Hepatocyte (in vitro differentiated cells): ENCODE measurements around the gene KRTAP3-1. TPM values are rescaled to one million over a fixed set of nuclear protein-coding genes. Genes with fewer than 3 reads are reported as not detected.
"Not testable (repeated sequence)": the region's sequence is repeated elsewhere in the genome, so short reads cannot be mapped to it uniquely, and the experiment has no call there.

ENCODE experiments used
- DNase-seq: peaks from one replicate; pipeline ENCODE4 v3.0.0-alpha.2; 2016; ENCODE audit warnings: low spot score
- H2AFZ ChIP-seq: fragments of 200-600 bp; sonication (generic); 2 replicates; pipeline ENCODE4 v1.6.0; 2016; ENCODE audit warnings: antibody characterized with exemption, mild to moderate bottlenecking
- H3K27ac ChIP-seq: fragments of 200-600 bp; sonication (generic); 2 replicates; pipeline ENCODE4 v1.5.1; 2016; ENCODE audit warnings: mild to moderate bottlenecking
- H3K27me3 ChIP-seq: fragments of 200-600 bp; sonication (generic); 2 replicates; pipeline ENCODE4 v1.6.1; 2016
- H3K36me3 ChIP-seq: fragments of 200-600 bp; sonication (generic); replicated peaks from 2 replicates; pipeline ENCODE4 v1.5.1; 2016; ENCODE audit warnings: low read depth; ENCODE audit not compliant: insufficient read depth
- H3K4me1 ChIP-seq: fragments of 200-600 bp; sonication (generic); 2 replicates; pipeline ENCODE4 v1.5.1; 2016; ENCODE audit warnings: mild to moderate bottlenecking, moderate library complexity; ENCODE audit not compliant: insufficient read depth
- H3K4me2 ChIP-seq: fragments of 200-600 bp; sonication (generic); 2 replicates; pipeline ENCODE4 v1.6.0; 2016
- H3K4me3 ChIP-seq: fragments of 200-600 bp; sonication (generic); 2 replicates; pipeline ENCODE4 v1.5.1; 2016; ENCODE audit warnings: mild to moderate bottlenecking
- H3K79me2 ChIP-seq: fragments of 200-600 bp; sonication (generic); 2 replicates; pipeline ENCODE4 v1.6.0; 2017; ENCODE audit warnings: mild to moderate bottlenecking
- H3K9me2 ChIP-seq: fragments of 200-600 bp; sonication (generic); replicated peaks from 2 replicates; pipeline ENCODE4 v1.6.0; 2017; ENCODE audit warnings: mild to moderate bottlenecking; ENCODE audit not compliant: insufficient read depth
- H3K9me3 ChIP-seq: fragments of 200-600 bp; sonication (generic); 2 replicates; pipeline ENCODE4 v1.5.1; 2016; ENCODE audit warnings: low read depth, mild to moderate bottlenecking
- H4K20me1 ChIP-seq: fragments of 200-600 bp; sonication (generic); 2 replicates; pipeline ENCODE4 v1.6.0; 2016; ENCODE audit warnings: mild to moderate bottlenecking; ENCODE audit not compliant: insufficient read depth, poor library complexity, severe bottlenecking
- EZH2 ChIP-seq: fragments of 200-600 bp; sonication (generic); IDR thresholded peaks from 2 replicates; pipeline ENCODE4 v1.6.1; 2016; ENCODE audit warnings: antibody characterized with exemption, mild to moderate bottlenecking, borderline replicate concordance
- EZH2phosphoT487 ChIP-seq: fragments of 200-600 bp; sonication (generic); IDR thresholded peaks from one replicate; pipeline ENCODE4 v1.6.1; 2018; ENCODE audit warnings: antibody characterized with exemption, mild to moderate bottlenecking, low read depth, moderate library complexity; ENCODE audit not compliant: unreplicated experiment, severe bottlenecking
- WGBS: methylation state at CpG from one replicate; pipeline ENCODE4 v1.1.6; 2016; ENCODE audit warnings: low lambda C conversion rate; ENCODE audit errors: missing lambda C conversion rate; 5-methylcytosine and 5-hydroxymethylcytosine counted together
- polyA plus RNA-seq: library from polyadenylated mRNA; unstranded; fragments of >200 nt; fragmentation: Nextera tagmentation; extraction: Ambion mirVana; gene quantifications from 2 replicates; pipeline ENCODE4 v1.2.1, GENCODE V29; 2016
- total RNA-seq: library from RNA; depleted of rRNA; stranded (reverse); fragments of >200 nt; gene quantifications from 2 replicates; pipeline ENCODE4 v1.2.3, GENCODE V29; 2014
- TF ChIP-seq, protein P1 (sequence below): fragments of 200-600 bp; sonication (generic); IDR thresholded peaks from 2 replicates; pipeline ENCODE4 v1.5.1; 2016; ENCODE audit warnings: antibody characterized with exemption, mild to moderate bottlenecking; ENCODE audit not compliant: poor library complexity

KRTAP3-1 gene
- not detected in 2 replicates for total RNA-seq
- polyA plus RNA-seq = 2.7 and 3.4 TPM in 2 replicates

- Histone ChIP-seq H3K79me2 (no peaks in the 10 kb centered on the region), H3K4me2 (no peak within 1 kb of the TSS), H3K9me2 (no peaks in the 10 kb centered on the region), H3K9me3 (no peaks in the 10 kb centered on the region), H3K27me3 (no peaks in the 10 kb centered on the region), H3K27ac (no peak within 1 kb of the TSS), H4K20me1 (no peaks in the 10 kb centered on the region), H3K4me1 (peaks cover 6% of the 10 kb centered on the region), H3K4me3 (no peak within 1 kb of the TSS), H2AFZ (no peak within 1 kb of the TSS), H3K36me3 (no peaks in the 10 kb centered on the region)
- no peak for TF ChIP-seq EZH2
- no peak for TF ChIP-seq EZH2phosphoT487
- TF ChIP-seq, protein P1, sequence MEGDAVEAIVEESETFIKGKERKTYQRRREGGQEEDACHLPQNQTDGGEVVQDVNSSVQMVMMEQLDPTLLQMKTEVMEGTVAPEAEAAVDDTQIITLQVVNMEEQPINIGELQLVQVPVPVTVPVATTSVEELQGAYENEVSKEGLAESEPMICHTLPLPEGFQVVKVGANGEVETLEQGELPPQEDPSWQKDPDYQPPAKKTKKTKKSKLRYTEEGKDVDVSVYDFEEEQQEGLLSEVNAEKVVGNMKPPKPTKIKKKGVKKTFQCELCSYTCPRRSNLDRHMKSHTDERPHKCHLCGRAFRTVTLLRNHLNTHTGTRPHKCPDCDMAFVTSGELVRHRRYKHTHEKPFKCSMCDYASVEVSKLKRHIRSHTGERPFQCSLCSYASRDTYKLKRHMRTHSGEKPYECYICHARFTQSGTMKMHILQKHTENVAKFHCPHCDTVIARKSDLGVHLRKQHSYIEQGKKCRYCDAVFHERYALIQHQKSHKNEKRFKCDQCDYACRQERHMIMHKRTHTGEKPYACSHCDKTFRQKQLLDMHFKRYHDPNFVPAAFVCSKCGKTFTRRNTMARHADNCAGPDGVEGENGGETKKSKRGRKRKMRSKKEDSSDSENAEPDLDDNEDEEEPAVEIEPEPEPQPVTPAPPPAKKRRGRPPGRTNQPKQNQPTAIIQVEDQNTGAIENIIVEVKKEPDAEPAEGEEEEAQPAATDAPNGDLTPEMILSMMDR = no peak
- WGBS = 79% methylated on average over 8 of the region's 8 CpGs
- DNase-seq = no peak
Measured at GRCh38 chr17:41008811-41009210, at the start of gene KRTAP3-1. Gene KRTAP3-1, minus strand, starts transcription at chr17:41009128. Its CDS starts 54 bp downstream, at chr17:41009074.

GRCh38 chr17:41057547-41057946 lies 48.6 kb upstream of the KRTAP3-1 start:
- Histone ChIP-seq H3K4me1 (no peaks in the 10 kb centered on the region), H3K27me3 (no peaks in the 10 kb centered on the region), H4K20me1 (no peaks in the 10 kb centered on the region), H3K4me2 (no peak overlapping the region), H3K79me2 (no peaks in the 10 kb centered on the region), H3K4me3 (no peak overlapping the region), H2AFZ (no peak overlapping the region), H3K9me3 (no peaks in the 10 kb centered on the region), H3K36me3 (no peaks in the 10 kb centered on the region), H3K27ac (no peak overlapping the region), H3K9me2 (no peaks in the 10 kb centered on the region)
- DNase-seq = no peak
- WGBS = 100% methylated on average over 1 of the region's 1 CpG
- TF ChIP-seq, protein P1 = no peak
- TF ChIP-seq EZH2 (no peak), EZH2phosphoT487 (no peak)

DNA sequence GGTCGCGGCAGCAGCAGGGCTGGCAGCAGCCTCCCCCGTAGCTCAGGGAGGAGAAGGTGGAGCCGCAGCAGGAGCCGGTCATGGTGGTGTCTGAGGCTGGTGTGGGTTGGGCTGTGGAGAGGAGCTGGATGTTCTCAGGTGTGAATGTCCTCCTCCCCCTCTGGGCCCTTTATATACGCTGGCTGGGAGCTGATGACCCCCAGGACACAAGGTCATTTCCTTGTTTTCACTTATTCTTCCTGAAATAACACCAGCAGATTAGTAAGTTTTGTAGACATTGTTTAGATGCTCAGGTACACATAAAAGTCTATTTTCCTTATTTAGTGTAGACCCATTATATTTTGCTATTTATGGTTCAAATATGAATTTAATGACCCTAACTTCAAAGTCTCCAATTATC lies 46.2 kb upstream of the KRTAP3-1 start, which contains the start of gene KRTAP2-2:
Gene KRTAP2-2 (minus strand): TSS at position 101 of the 400 bp plus-strand sequence. CDS start 19 bp downstream, at position 82.
- H4K20me1 ChIP-seq, H3K27ac ChIP-seq, H3K4me2 ChIP-seq, H2AFZ ChIP-seq, DNase-seq, H3K4me1 ChIP-seq, H3K9me2 ChIP-seq, H3K36me3 ChIP-seq, H3K27me3 ChIP-seq, H3K4me3 ChIP-seq, H3K79me2 ChIP-seq, H3K9me3 ChIP-seq: not testable (repeated sequence)
- WGBS = 67% methylated on average over 1 of the region's 6 CpGs

DNA sequence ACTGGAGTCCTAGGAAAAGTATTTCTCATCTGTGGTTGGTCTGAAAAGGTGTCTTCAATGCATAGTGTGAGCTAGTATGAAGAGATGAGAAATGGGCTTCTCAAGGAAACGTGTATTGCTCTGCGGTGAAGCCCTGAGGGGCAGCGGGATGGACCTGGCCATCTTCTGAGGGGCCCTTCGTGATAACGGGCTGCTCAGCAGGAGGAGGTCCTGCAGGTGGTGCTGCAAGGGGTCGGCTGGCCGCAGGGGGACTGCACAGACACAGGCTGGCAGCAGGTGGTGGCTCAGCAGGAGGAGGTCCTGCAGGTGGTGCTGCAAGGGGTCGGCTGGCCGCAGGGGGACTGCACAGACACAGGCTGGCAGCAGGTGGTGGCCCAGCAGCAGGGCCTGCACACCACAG lies 45.6 kb upstream of the KRTAP3-1 start:
- H2AFZ ChIP-seq, H3K79me2 ChIP-seq, DNase-seq, H3K9me2 ChIP-seq, H3K4me2 ChIP-seq, H3K36me3 ChIP-seq, H3K4me3 ChIP-seq, H4K20me1 ChIP-seq, H3K27me3 ChIP-seq, H3K27ac ChIP-seq, H3K4me1 ChIP-seq, H3K9me3 ChIP-seq: not testable (repeated sequence)
- WGBS = 86% methylated on average over 5 of the region's 9 CpGs
